Colonic mucosa (tissue), 4 donors: ENCODE data around the gene CCL23. TPM values are rescaled to one million over a fixed set of nuclear protein-coding genes. Genes with fewer than 3 reads are reported as not detected.
"Not testable (repeated sequence)": the region's sequence is repeated elsewhere in the genome, so short reads cannot be mapped to it uniquely, and the experiment has no call there.

Experiments
- DNase-seq: peaks from one replicate; pipeline ENCODE4 v3.0.0-alpha.2; 2020
- H3K27ac ChIP-seq: fragments of 200-600 bp; one replicate; pipeline ENCODE4 v1.8.0; 2021
- H3K27me3 ChIP-seq: fragments of 200-600 bp; one replicate; pipeline ENCODE4 v1.8.0; 2021
- H3K36me3 ChIP-seq: fragments of 200-600 bp; one replicate; pipeline ENCODE4 v1.8.0; 2021
- H3K4me1 ChIP-seq: fragments of 200-600 bp; one replicate; pipeline ENCODE4 v1.8.0; 2021; ENCODE audit warnings: mild to moderate bottlenecking
- H3K4me3 ChIP-seq: fragments of 200-600 bp; one replicate; pipeline ENCODE4 v1.8.0; 2021
- H3K9ac ChIP-seq, 2 donors: one replicate each; pipeline ENCODE4 v1.7.0; 2013; ENCODE audit warnings: control low read depth in 2 of 2, low read depth in 2 of 2, low read length in 2 of 2
- H3K9me3 ChIP-seq: fragments of 200-600 bp; one replicate; pipeline ENCODE4 v1.8.0; 2021
- CTCF ChIP-seq: fragments of 200-600 bp; IDR thresholded peaks from one replicate; pipeline ENCODE4 v1.8.0; 2022; ENCODE audit warnings: antibody characterized with exemption, mild to moderate bottlenecking
- intact Hi-C: fragments of 100-400 bp; cut with DNase I; formaldehyde crosslinking; loops from one replicate; pipeline ENCODE4 v1.14.1; 2022
- total RNA-seq, 2 donors: library from RNA; stranded (reverse); fragmentation: NEBNext Ultra II Directional in 1 of 2; extraction: Animal tissue kit (Norgen Biotek cat#: 25700) in 1 of 2; gene quantifications; one replicate each; pipeline ENCODE4 v1.2.1, GENCODE V29; 2021
- donor health status: healthy.
- donor health status: DM: no; HTN: no; CAD: no.
- donor health status: DM: no; HTN: no; CAD: no.

CCL23 gene
- total RNA-seq, 2 donors from 2014 or later, result 0.59 TPM; not detected in 1

GRCh38 chr17:36019423-36019822 lies 1.7 kb upstream of the CCL23 start:
- TF ChIP-seq CTCF, result no peak
- Histone ChIP-seq H3K4me3 (no peak overlapping the region), H3K4me1 (no peaks in the 10 kb centered on the region), H3K27me3 (no peaks in the 10 kb centered on the region), H3K36me3 (no peaks in the 10 kb centered on the region), H3K27ac (no peak overlapping the region), H3K9ac (no peak overlapping the region), H3K9me3 (no peaks in the 10 kb centered on the region)
- intact Hi-C loops, result no loop called here
- DNase-seq, result no peak

GRCh38 chr17:36016555-36016954 lies 1.2 kb downstream of the CCL23 start:
- Histone ChIP-seq H3K27ac (no peak overlapping the region), H3K9ac (no peak overlapping the region), H3K9me3 (no peaks in the 10 kb centered on the region), H3K36me3 (no peaks in the 10 kb centered on the region), H3K4me1 (no peaks in the 10 kb centered on the region), H3K27me3 (no peaks in the 10 kb centered on the region), H3K4me3 (no peak overlapping the region)
- intact Hi-C loops, result no loop called here
- no peak for TF ChIP-seq CTCF
- no peak for DNase-seq

- DNase-seq, H3K9ac ChIP-seq, H3K9me3 ChIP-seq, H3K27ac ChIP-seq, intact Hi-C loops, H3K36me3 ChIP-seq, H3K4me3 ChIP-seq, H3K4me1 ChIP-seq, H3K27me3 ChIP-seq: not testable (repeated sequence)
These were observed 1.9 kb downstream of the CCL23 start for GRCh38 chr17:36015895-36016294.

- no peak overlapping the region for H3K4me3 ChIP-seq
- no peaks in the 10 kb centered on the region for H3K9me3 ChIP-seq
- no peak for DNase-seq
- no peaks in the 10 kb centered on the region for H3K27me3 ChIP-seq
- TF ChIP-seq CTCF, result no peak
- intact Hi-C loops, result no loop called here
- H3K27ac ChIP-seq, result no peak overlapping the region
- H3K9ac ChIP-seq, result no peak overlapping the region
- no peaks in the 10 kb centered on the region for H3K4me1 ChIP-seq
- no peaks in the 10 kb centered on the region for H3K36me3 ChIP-seq
These were observed 2.8 kb downstream of the CCL23 start for GRCh38 chr17:36014946-36015345.

- TF ChIP-seq CTCF, result no peak
- no peaks in the 10 kb centered on the region for H3K4me1 ChIP-seq
- H3K27me3 ChIP-seq, result no peaks in the 10 kb centered on the region
- no peak overlapping the region for H3K4me3 ChIP-seq
- no peak overlapping the region for H3K27ac ChIP-seq
- H3K9me3 ChIP-seq, result no peaks in the 10 kb centered on the region
- no peak for DNase-seq
- intact Hi-C loops, result no loop called here
- H3K9ac ChIP-seq, result no peak overlapping the region
- H3K36me3 ChIP-seq, result no peaks in the 10 kb centered on the region
These were observed 6.6 kb downstream of the CCL23 start for GRCh38 chr17:36011201-36011600.

GRCh38 chr17:36008998-36009665 lies 8.6 kb downstream of the CCL23 start:
- H3K9me3 ChIP-seq, result no peaks in the 10 kb centered on the region
- H3K4me1 ChIP-seq, result no peaks in the 10 kb centered on the region
- peak; percentile 35 for DNase-seq
- no peak overlapping the region for H3K4me3 ChIP-seq
- no peaks in the 10 kb centered on the region for H3K27me3 ChIP-seq
- intact Hi-C loops, result no loop called here
- TF ChIP-seq CTCF, result peak; percentile 36
- no peak overlapping the region for H3K27ac ChIP-seq
- H3K36me3 ChIP-seq, result no peaks in the 10 kb centered on the region
- no peak overlapping the region for H3K9ac ChIP-seq
